SW480 (cell line): ENCODE data around the gene CGN.
A peak's percentile ranks its signal among the peaks of the same experiment; 100 is the strongest.

ENCODE experiments used
- DNase-seq: peaks from one replicate; pipeline ENCODE4 v3.0.0-alpha.2; 2016; ENCODE audit warnings: low spot score

Gene CGN

GRCh38 chr1:151549199-151549598, 38.0 kb downstream of the CGN start:
- DNase-seq = no peak

- DNase-seq = peak; percentile 63
Measured at GRCh38 chr1:151553659-151554058, 42.5 kb downstream of the CGN start.

- DNase-seq = no peak
Measured at GRCh38 chr1:151556052-151556451, 44.9 kb downstream of the CGN start.

GRCh38 chr1:151562661-151563060, 51.5 kb downstream of the CGN start:
- DNase-seq = no peak

GRCh38 chr1:151563376-151563775, 52.2 kb downstream of the CGN start:
- DNase-seq = no peak

GRCh38 chr1:151565502-151566189, 54.5 kb downstream of the CGN start:
- no peak for DNase-seq

GRCh38 chr1:151568626-151569088, 57.5 kb downstream of the CGN start:
- DNase-seq = peak; percentile 72

- DNase-seq = no peak
Measured at GRCh38 chr1:151570819-151571218, 59.6 kb downstream of the CGN start.

GRCh38 chr1:151574575-151575529, 63.7 kb downstream of the CGN start:
- no peak for DNase-seq

GRCh38 chr1:151577173-151577572, 66.0 kb downstream of the CGN start:
- DNase-seq = no peak

GRCh38 chr1:151578941-151579340, 67.8 kb downstream of the CGN start:
- DNase-seq = no peak

GRCh38 chr1:151579436-151580225, 68.4 kb downstream of the CGN start:
- DNase-seq = no peak

- DNase-seq = no peak
Measured at GRCh38 chr1:151581451-151581850, 70.3 kb downstream of the CGN start.

- DNase-seq = no peak
Measured at GRCh38 chr1:151581921-151582320, 70.7 kb downstream of the CGN start.

GRCh38 chr1:151583796-151584195, 72.6 kb downstream of the CGN start:
- no peak for DNase-seq

GRCh38 chr1:151584278-151584677, 73.1 kb downstream of the CGN start:
- no peak for DNase-seq

GRCh38 chr1:151584780-151585179, 73.6 kb downstream of the CGN start:
- DNase-seq = no peak

GRCh38 chr1:151585622-151586021, 74.4 kb downstream of the CGN start:
- DNase-seq = no peak
